Measurements from ENCODE around the gene BNC1. TPM values are rescaled to one million over a fixed set of nuclear protein-coding genes. Genes with fewer than 3 reads are reported as not detected.
"Not testable (repeated sequence)": the region's sequence is repeated elsewhere in the genome, so short reads cannot be mapped to it uniquely, and the experiment has no call there.

BNC1 gene
- total RNA-seq, 1 donor from 2014 or later, result 10.6 TPM

DNA sequence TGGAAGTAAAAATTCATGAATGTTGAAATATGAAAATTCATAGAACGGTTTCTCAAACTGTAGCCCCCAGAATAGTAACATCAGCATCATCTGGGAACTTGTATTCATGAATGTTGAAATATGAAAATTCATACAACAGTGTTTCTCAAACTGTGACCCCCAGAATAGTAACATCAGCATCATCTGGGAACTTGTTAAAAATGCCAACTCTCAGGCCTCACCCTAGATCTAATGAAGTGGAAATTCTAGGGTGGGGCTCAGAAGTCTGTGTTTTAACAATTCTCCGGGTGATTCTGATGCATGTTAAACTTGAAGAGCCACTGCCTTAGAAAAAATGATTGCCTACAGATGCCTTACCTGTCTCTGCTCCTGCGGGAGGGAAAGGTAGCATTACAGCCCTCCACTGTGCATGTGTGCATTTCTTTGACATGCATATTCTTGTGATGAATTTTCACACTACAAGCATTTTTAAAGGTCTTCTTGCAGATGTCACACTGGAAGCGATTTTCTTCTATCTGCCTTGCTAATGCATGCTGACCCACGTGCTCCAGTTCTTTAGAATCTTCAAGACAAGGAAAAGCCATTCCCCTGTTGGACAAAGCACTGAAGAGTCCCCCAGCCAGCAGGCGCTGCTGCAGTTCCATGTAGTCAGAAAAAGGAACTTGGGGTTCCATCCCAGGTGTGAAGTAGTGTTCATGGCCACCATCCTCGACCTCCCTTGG lies 21.7 kb downstream of the BNC1 start:
- no peak overlapping the region for H3K4me3 ChIP-seq (ENCODE audit: low read depth, low read length)
- DNase-seq (ENCODE audit: low read depth), result no peak
- TF ChIP-seq, protein P1, sequence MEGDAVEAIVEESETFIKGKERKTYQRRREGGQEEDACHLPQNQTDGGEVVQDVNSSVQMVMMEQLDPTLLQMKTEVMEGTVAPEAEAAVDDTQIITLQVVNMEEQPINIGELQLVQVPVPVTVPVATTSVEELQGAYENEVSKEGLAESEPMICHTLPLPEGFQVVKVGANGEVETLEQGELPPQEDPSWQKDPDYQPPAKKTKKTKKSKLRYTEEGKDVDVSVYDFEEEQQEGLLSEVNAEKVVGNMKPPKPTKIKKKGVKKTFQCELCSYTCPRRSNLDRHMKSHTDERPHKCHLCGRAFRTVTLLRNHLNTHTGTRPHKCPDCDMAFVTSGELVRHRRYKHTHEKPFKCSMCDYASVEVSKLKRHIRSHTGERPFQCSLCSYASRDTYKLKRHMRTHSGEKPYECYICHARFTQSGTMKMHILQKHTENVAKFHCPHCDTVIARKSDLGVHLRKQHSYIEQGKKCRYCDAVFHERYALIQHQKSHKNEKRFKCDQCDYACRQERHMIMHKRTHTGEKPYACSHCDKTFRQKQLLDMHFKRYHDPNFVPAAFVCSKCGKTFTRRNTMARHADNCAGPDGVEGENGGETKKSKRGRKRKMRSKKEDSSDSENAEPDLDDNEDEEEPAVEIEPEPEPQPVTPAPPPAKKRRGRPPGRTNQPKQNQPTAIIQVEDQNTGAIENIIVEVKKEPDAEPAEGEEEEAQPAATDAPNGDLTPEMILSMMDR (conservative IDR thresholded peaks at IDR 0.05; ENCODE audit: low read depth, low read length), result no peak

DNA sequence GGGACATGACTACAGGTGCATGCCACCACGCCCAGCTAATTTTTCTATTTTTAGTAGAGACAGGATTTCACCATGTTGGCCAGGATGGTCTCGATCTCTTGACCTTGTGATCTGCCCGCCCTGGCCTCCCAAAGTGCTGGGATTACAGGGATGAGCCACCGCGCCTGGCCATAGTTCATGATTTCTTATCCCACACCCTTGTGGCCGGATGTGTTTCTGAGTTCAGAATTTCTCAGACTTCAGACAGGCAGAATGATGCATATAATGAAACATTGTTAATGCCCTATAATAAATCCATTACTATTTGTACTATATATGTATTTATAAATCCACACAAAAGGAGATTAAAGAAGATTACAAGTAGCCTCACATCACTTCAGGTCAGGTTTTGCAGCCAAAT lies 22.3 kb downstream of the BNC1 start:
- not testable (repeated sequence) for DNase-seq (ENCODE audit: low read depth); H3K4me3 ChIP-seq (ENCODE audit: low read depth, low read length)

DNA sequence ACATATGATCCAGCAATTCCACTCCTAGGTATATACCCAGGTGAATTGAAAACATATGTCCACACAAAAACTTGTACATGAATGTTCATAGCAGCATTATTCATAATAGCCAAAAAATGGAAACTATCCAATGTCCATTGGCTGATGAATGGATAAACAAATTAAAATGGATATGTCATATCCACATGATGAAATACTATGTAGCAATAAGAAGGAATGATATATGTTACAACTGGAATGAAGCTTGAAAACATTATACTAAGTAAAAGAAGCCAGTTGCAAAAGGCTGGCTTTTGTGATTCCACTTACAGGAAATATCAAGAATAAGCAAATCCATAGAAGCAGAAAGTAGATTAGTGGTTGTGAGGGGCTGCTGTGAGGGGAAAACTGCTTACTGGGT lies 33.7 kb downstream of the BNC1 start:
- TF ChIP-seq, protein P1 (conservative IDR thresholded peaks at IDR 0.05; ENCODE audit: low read depth, low read length), result no peak
- DNase-seq (ENCODE audit: low read depth), result no peak
- H3K4me3 ChIP-seq (ENCODE audit: low read depth, low read length), result no peak overlapping the region

DNA sequence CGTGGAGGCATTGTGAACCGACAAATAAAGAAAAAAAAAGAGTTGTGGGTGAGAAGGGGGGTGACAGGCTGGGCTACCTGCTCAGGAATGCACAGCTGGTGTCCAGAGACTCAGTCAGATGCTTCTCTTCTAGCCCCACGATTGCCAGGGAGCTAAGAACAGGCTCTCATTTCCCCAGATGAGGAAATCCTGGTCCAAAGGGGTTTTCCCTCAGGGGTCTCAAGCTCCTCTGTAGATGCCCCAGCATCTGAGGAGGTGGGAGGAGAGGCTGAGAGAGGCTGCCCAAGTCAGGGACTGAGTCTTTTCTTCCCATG lies 35.5 kb downstream of the BNC1 start:
- H3K4me3 ChIP-seq (ENCODE audit: low read depth, low read length), result no peak overlapping the region
- DNase-seq (ENCODE audit: low read depth), result no peak
- TF ChIP-seq, protein P1 (conservative IDR thresholded peaks at IDR 0.05; ENCODE audit: low read depth, low read length), result no peak

DNA sequence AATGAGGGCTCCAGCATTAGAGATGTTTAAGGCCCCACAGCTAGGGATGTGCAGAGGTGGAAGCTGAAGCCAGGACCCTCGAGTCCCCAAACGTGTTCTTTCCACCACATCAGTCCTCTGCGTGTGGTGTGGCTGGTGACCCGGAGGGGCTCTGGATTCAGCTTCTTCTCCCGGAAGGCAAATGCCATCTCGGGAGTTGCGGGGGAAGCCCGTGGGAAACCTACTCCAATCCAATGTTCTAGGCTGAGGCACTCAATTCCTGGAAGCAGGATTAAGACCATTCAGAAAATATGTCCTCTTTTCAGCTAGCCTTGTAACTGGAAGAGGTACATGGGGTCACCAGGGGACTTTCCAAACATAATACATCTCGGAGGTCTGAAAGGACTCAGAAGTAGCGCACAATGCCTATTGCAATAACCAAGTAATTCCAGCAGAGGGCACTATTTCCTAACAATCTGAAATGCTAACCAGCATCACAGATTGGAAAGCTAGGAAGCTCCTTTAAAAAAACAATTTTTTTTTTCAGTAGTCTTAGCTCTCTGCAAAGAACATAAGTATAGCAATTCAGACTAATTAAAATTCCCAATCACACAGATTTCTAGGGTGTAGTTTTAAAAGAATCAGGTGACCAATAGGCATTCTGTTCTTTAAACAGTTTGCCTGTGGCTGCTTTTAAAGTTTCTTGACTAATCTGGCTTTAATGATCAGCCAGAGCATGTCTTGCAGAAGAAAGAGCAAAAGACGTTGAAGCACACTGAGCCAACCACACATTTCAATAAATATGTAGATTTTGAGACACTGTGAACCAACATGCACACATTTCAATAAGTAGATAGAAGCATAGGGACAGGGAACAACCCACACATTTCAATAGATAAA lies 36.1 kb downstream of the BNC1 start:
- TF ChIP-seq, protein P1 (conservative IDR thresholded peaks at IDR 0.05; ENCODE audit: low read depth, low read length), result peak; percentile 85
- H3K4me3 ChIP-seq (ENCODE audit: low read depth, low read length), result no peak overlapping the region

DNA sequence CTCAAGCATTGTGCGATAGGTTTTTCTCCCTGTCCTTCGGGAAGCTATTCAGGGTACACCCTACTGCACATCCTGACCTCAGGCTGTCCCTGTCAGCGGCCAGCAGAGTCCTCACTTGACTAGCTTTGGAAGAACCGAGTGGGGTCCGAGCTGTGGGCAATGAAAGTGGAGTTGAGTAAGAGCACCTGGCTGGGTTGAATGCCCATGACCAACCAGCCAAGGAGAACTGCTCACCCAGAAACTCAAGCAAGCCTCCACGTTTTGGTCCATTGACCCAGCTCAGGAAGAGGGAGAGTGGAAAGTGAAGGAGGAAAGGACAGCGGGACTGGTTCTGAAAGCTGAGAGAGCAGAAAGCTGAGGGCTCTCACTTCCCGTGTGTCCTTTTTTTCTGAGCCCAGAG lies 40.8 kb downstream of the BNC1 start:
- TF ChIP-seq, protein P1 (conservative IDR thresholded peaks at IDR 0.05; ENCODE audit: low read depth, low read length), result no peak
- peak; percentile 69 for DNase-seq (ENCODE audit: low read depth)
- H3K4me3 ChIP-seq (ENCODE audit: low read depth, low read length), result no peak overlapping the region

More for the DNA sequence above, 36.1 kb downstream of the BNC1 start:
- peak; percentile 19 for DNase-seq (ENCODE audit: low read depth)

DNA sequence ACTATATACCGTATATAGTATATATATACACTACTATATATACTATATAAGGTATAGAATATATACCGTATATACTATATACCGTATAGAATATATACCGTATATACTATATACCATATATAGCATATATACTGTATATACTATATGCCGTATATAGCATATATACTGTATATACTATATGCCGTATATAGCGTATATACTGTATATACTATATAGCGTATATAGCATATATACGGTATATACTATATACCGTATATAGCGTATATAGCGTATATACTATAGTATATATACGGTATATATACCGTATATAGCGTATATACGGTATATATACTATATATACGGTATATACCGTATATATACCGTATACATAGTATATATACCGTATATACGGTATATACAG lies 54.2 kb downstream of the BNC1 start:
- DNase-seq (ENCODE audit: low read depth), result no peak
- TF ChIP-seq, protein P1 (conservative IDR thresholded peaks at IDR 0.05; ENCODE audit: low read depth, low read length), result no peak
- H3K4me3 ChIP-seq (ENCODE audit: low read depth, low read length), result no peak overlapping the region

Data from epithelial cell of proximal tubule (primary cell).